HepG2 (cell line): ENCODE results near the gene UMOD. TPM values are rescaled to one million over a fixed set of nuclear protein-coding genes. Genes with fewer than 3 reads are reported as not detected.
A peak's percentile ranks its signal among the peaks of the same experiment; 100 is the strongest.

Experiments used
- ASH2L ChIP-seq: fragments of 300-600, 200-600 bp; sonication (generic); IDR thresholded peaks from 2 replicates; pipeline ENCODE4 v1.7.0; 2017; ENCODE audit warnings: low read depth, mild to moderate bottlenecking, moderate library complexity, mixed read lengths, low read length; ENCODE audit not compliant: insufficient read length
- HDAC2 ChIP-seq: sonication (generic); formaldehyde crosslinking; IDR thresholded peaks from 2 replicates; pipeline ENCODE4 v1.4.0; 2020; ENCODE audit warnings: missing genetic modification reagents
- KDM2A ChIP-seq: sonication (generic); formaldehyde crosslinking; IDR thresholded peaks from 2 replicates; pipeline ENCODE4 v1.4.0; 2020; ENCODE audit warnings: low read depth, missing genetic modification reagents, borderline replicate concordance
- KLF16 ChIP-seq, 2 experiments: sonication (generic) in 1 of 2; formaldehyde crosslinking in 1 of 2; IDR thresholded peaks; 2 replicates each; pipeline versions ENCODE4 v1.6.1 to v1.8.0; 2016 to 2023; ENCODE audit warnings: missing genetic modification reagents in 2 of 2, missing compliant biosample characterization in 1 of 2
- KMT2B ChIP-seq: IDR thresholded peaks from 2 replicates; pipeline ENCODE4 v1.6.1; 2016; ENCODE audit warnings: missing genetic modification reagents, missing compliant biosample characterization
- NFE2 ChIP-seq: sonication (generic); formaldehyde crosslinking; IDR thresholded peaks from 2 replicates; pipeline ENCODE4 v1.4.0; 2020; ENCODE audit warnings: missing genetic modification reagents
- POGZ ChIP-seq: sonication (generic); formaldehyde crosslinking; IDR thresholded peaks from 2 replicates; pipeline ENCODE4 v1.4.0; 2020; ENCODE audit warnings: mild to moderate bottlenecking, missing genetic modification reagents
- RFXANK ChIP-seq: IDR thresholded peaks from 2 replicates; pipeline ENCODE4 v1.6.1; 2016
- SOX6 ChIP-seq, 2 experiments: fragments of 450-650 bp in 1 of 2; sonication (generic) in 1 of 2; formaldehyde crosslinking in 1 of 2; IDR thresholded peaks; 2 replicates each; pipeline versions ENCODE4 v1.4.0 to v1.6.1; 2017 to 2020; ENCODE audit warnings: antibody characterized with exemption in 1 of 2, mild to moderate bottlenecking in 1 of 2, missing genetic modification reagents in 1 of 2
- THRA ChIP-seq: sonication (generic); formaldehyde crosslinking; IDR thresholded peaks from 2 replicates; pipeline ENCODE4 v1.4.0; 2020; ENCODE audit warnings: missing genetic modification reagents, borderline replicate concordance
- TIGD3 ChIP-seq: sonication (generic); formaldehyde crosslinking; IDR thresholded peaks from 2 replicates; pipeline ENCODE4 v1.5.1; 2020; ENCODE audit warnings: mild to moderate bottlenecking, missing genetic modification reagents, borderline replicate concordance
- TOPORS ChIP-seq: sonication (generic); formaldehyde crosslinking; IDR thresholded peaks from 2 replicates; pipeline ENCODE4 v1.8.0; 2023; ENCODE audit warnings: mild to moderate bottlenecking, missing genetic modification reagents
- TRIM22 ChIP-seq: fragments of 450-650 bp; IDR thresholded peaks from 2 replicates; pipeline ENCODE4 v1.6.1; 2017
- ZBTB14 ChIP-seq: sonication (generic); formaldehyde crosslinking; IDR thresholded peaks from 2 replicates; pipeline ENCODE4 v1.4.0; 2020; ENCODE audit warnings: missing genetic modification reagents
- ZGPAT ChIP-seq: IDR thresholded peaks from 2 replicates; pipeline ENCODE4 v1.6.1; 2016; ENCODE audit warnings: mild to moderate bottlenecking
- ZNF138 ChIP-seq: sonication (generic); formaldehyde crosslinking; IDR thresholded peaks from 2 replicates; pipeline ENCODE4 v1.5.0; 2020; ENCODE audit warnings: mild to moderate bottlenecking, low read depth, missing genetic modification reagents
- ZNF234 ChIP-seq: sonication (generic); formaldehyde crosslinking; conservative IDR thresholded peaks from 2 replicates; pipeline ENCODE4 v1.5.1; 2020; ENCODE audit warnings: mild to moderate bottlenecking, missing genetic modification reagents
- ZNF260 ChIP-seq: sonication (generic); formaldehyde crosslinking; IDR thresholded peaks from 2 replicates; pipeline ENCODE4 v1.4.0; 2020; ENCODE audit warnings: missing genetic modification reagents, low read depth, mild to moderate bottlenecking, borderline replicate concordance
- ZNF276 ChIP-seq: sonication (generic); formaldehyde crosslinking; IDR thresholded peaks from 2 replicates; pipeline ENCODE4 v1.4.0; 2020; ENCODE audit warnings: mild to moderate bottlenecking, low read depth, missing genetic modification reagents
- ZNF530 ChIP-seq: sonication (generic); formaldehyde crosslinking; IDR thresholded peaks from 2 replicates; pipeline ENCODE4 v1.5.0; 2020; ENCODE audit warnings: low read depth, mild to moderate bottlenecking, missing genetic modification reagents
- ZNF788 ChIP-seq: sonication (generic); formaldehyde crosslinking; IDR thresholded peaks from 2 replicates; pipeline ENCODE4 v1.5.0; 2020; ENCODE audit warnings: mild to moderate bottlenecking, missing genetic modification reagents, borderline replicate concordance
- polyA plus RNA-seq, 8 experiments: library from polyadenylated mRNA; depleted of rRNA in 3 of 8; stranded (reverse) in 7 of 8; unstranded in 1 of 8; fragments of >200 nt; fragmentation: Illumina TruSeq in 4 of 8; extraction: Trizol in 4 of 8; gene quantifications; 2 replicates each; pipeline versions ENCODE4 v1.2.1 to v1.2.3, GENCODE V29; 2011 to 2016; ENCODE audit warnings: low read depth in 4 of 8, missing spikeins in 1 of 8, mixed read lengths in 1 of 8; ENCODE audit not compliant: insufficient read depth in 1 of 8
- total RNA-seq, 5 experiments: library from RNA; depleted of rRNA; stranded (reverse); fragments of >200 nt; fragmentation: Illumina TruSeq; extraction: Trizol; gene quantifications; 2 replicates each; pipeline ENCODE4 v1.2.3, GENCODE V29; 2016; ENCODE audit warnings: low read depth in 1 of 5

Gene UMOD
- total and polyA plus RNA-seq, 2 of the 13 experiments (the other 11 are each of a cell fraction or from before 2014, with no cell fraction given): not detected

- TF ChIP-seq POGZ (peak; percentile 47; the same call in 1 of the 2 replicates), ZNF260 (CRISPR knock-in tag) (no peak), ZNF530 (no peak), SOX6 (IDR thresholded peaks at IDR 0.05) (no peak), SOX6 (CRISPR knock-in tag; IDR thresholded peaks at IDR 0.05) (peak; percentile 27; the same call in 1 of the 2 replicates), ASH2L (no peak), KLF16 (CRISPR knock-in tag; IDR thresholded peaks at IDR 0.05) (no peak), ZBTB14 (no peak), ZNF788 (CRISPR knock-in tag) (peak; percentile 53), HDAC2 (no peak), KDM2A (0 out of 2 replicates have a peak, but pooled peaks have one; percentile 27), TIGD3 (no peak), TOPORS (CRISPR knock-in tag) (no peak), KMT2B (no peak), NFE2 (CRISPR knock-in tag) (no peak), ZNF138 (peak; percentile 54; the same call in 1 of the 2 replicates), ZNF234 (no peak), THRA (CRISPR knock-in tag) (0 out of 2 replicates have a peak, but pooled peaks have one; percentile 42), ZGPAT (peak; percentile 32; the same call in 1 of the 2 replicates), ZNF276 (no peak), TRIM22 (no peak), RFXANK (CRISPR knock-in tag) (no peak)
These were observed 49.0 kb upstream of the UMOD start (continued) for GRCh38 chr16:20401475-20402016.
